Ishikawa (cell line): ENCODE data around the gene ACSM3.

ENCODE experiments used
- CEBPB ChIP-seq: IDR thresholded peaks from 2 replicates; pipeline ENCODE4 v1.6.1; 2012
- CREB1 ChIP-seq: IDR thresholded peaks from 2 replicates; pipeline ENCODE4 v1.6.1; 2012; ENCODE audit warnings: low read depth
- EGR1 ChIP-seq: IDR thresholded peaks from 2 replicates; pipeline ENCODE4 v1.6.1; 2012
- EP300 ChIP-seq: IDR thresholded peaks from 2 replicates; pipeline ENCODE4 v1.6.1; 2012; ENCODE audit warnings: borderline replicate concordance
- FOXM1 ChIP-seq: IDR thresholded peaks from 2 replicates; pipeline ENCODE4 v1.6.1; 2012; ENCODE audit warnings: low read depth, borderline replicate concordance
- MAX ChIP-seq: IDR thresholded peaks from 2 replicates; pipeline ENCODE4 v1.6.1; 2012
- NFIC ChIP-seq: IDR thresholded peaks from 2 replicates; pipeline ENCODE4 v1.6.1; 2012
- RAD21 ChIP-seq: IDR thresholded peaks from 2 replicates; pipeline ENCODE4 v1.6.1; 2012; ENCODE audit warnings: low read depth
- TAF1 ChIP-seq: IDR thresholded peaks from 2 replicates; pipeline ENCODE4 v1.6.1; 2012; ENCODE audit warnings: low read depth, mild to moderate bottlenecking
- TCF12 ChIP-seq: IDR thresholded peaks from 2 replicates; pipeline ENCODE4 v1.6.1; 2012; ENCODE audit warnings: low read depth
- TEAD4 ChIP-seq: IDR thresholded peaks from 2 replicates; pipeline ENCODE4 v1.6.1; 2012
- USF1 ChIP-seq: IDR thresholded peaks from 2 replicates; pipeline ENCODE4 v1.6.1; 2012
- YY1 ChIP-seq: IDR thresholded peaks from 2 replicates; pipeline ENCODE4 v1.6.1; 2012; ENCODE audit warnings: low read depth
- ZBTB7A ChIP-seq: IDR thresholded peaks from 2 replicates; pipeline ENCODE4 v1.6.1; 2012; ENCODE audit warnings: low read depth
- TF ChIP-seq, protein P1 (sequence below): IDR thresholded peaks from 2 replicates; pipeline ENCODE4 v1.6.1; 2012; ENCODE audit warnings: low read depth, mild to moderate bottlenecking

Gene ACSM3

GRCh38 chr16:20763461-20764232 lies at the start of gene ACSM3:
TSS of gene ACSM3 (plus strand) at chr16:20764014. CDS start at chr16:20770035, 6,021 bp downstream.
- TF ChIP-seq TEAD4, result no peak
- TF ChIP-seq NFIC, result no peak
- no peak for TF ChIP-seq USF1
- no peak for TF ChIP-seq EP300
- TF ChIP-seq CEBPB, result no peak
- TF ChIP-seq MAX, result peak; percentile 54
- no peak for TF ChIP-seq ZBTB7A
- TF ChIP-seq TCF12, result no peak
- TF ChIP-seq CREB1, result no peak
- TF ChIP-seq TAF1, result no peak
- no peak for TF ChIP-seq YY1
- no peak for TF ChIP-seq RAD21
- TF ChIP-seq, protein P1, sequence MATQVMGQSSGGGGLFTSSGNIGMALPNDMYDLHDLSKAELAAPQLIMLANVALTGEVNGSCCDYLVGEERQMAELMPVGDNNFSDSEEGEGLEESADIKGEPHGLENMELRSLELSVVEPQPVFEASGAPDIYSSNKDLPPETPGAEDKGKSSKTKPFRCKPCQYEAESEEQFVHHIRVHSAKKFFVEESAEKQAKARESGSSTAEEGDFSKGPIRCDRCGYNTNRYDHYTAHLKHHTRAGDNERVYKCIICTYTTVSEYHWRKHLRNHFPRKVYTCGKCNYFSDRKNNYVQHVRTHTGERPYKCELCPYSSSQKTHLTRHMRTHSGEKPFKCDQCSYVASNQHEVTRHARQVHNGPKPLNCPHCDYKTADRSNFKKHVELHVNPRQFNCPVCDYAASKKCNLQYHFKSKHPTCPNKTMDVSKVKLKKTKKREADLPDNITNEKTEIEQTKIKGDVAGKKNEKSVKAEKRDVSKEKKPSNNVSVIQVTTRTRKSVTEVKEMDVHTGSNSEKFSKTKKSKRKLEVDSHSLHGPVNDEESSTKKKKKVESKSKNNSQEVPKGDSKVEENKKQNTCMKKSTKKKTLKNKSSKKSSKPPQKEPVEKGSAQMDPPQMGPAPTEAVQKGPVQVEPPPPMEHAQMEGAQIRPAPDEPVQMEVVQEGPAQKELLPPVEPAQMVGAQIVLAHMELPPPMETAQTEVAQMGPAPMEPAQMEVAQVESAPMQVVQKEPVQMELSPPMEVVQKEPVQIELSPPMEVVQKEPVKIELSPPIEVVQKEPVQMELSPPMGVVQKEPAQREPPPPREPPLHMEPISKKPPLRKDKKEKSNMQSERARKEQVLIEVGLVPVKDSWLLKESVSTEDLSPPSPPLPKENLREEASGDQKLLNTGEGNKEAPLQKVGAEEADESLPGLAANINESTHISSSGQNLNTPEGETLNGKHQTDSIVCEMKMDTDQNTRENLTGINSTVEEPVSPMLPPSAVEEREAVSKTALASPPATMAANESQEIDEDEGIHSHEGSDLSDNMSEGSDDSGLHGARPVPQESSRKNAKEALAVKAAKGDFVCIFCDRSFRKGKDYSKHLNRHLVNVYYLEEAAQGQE, result no peak
- no peak for TF ChIP-seq EGR1
- TF ChIP-seq FOXM1, result peak; percentile 19; the same call in 1 of the 2 replicates

GRCh38 chr16:20720251-20720650 lies 43.6 kb upstream of the ACSM3 start:
- TF ChIP-seq TEAD4, result no peak
- no peak for TF ChIP-seq CEBPB
- no peak for TF ChIP-seq NFIC
- TF ChIP-seq TCF12, result no peak

GRCh38 chr16:20726661-20727060 lies 37.2 kb upstream of the ACSM3 start:
- TF ChIP-seq TAF1 (no peak), USF1 (no peak), TCF12 (no peak)

GRCh38 chr16:20727181-20727580 lies 36.6 kb upstream of the ACSM3 start:
- no peak for TF ChIP-seq EGR1
- no peak for TF ChIP-seq CREB1
- no peak for TF ChIP-seq FOXM1
- no peak for TF ChIP-seq MAX
- TF ChIP-seq CEBPB, result no peak
- TF ChIP-seq RAD21, result no peak

DNA sequence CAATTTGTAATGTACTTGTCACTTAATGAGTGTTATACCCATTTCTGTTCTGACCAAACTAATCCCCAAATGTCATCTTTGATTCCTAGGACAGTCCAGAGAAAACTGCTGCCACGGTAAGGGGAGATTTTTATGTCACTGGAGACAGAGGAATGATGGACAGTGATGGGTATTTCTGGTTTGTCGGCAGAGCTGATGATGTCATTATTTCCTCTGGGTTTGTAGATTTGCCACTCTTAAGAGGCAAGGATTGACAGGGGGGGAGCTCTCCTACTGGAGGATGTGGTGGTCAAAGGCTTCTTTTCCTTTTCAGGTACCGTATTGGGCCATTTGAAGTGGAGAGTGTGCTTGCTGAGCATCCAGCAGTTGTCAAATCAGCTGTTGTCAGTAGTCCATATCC lies 34.7 kb upstream of the ACSM3 start:
- TF ChIP-seq FOXM1 (no peak), NFIC (no peak), CEBPB (no peak), USF1 (no peak), ZBTB7A (no peak), TAF1 (no peak), TEAD4 (no peak), TCF12 (no peak), YY1 (no peak), EP300 (no peak), CREB1 (no peak), MAX (no peak), RAD21 (no peak), EGR1 (no peak)
- TF ChIP-seq, protein P1, result no peak

- TF ChIP-seq TAF1 (no peak), CEBPB (no peak), CREB1 (no peak), EP300 (no peak)
These were observed 29.8 kb upstream of the ACSM3 start for GRCh38 chr16:20734056-20734455.
